Transverse colon (tissue), 4 donors: ENCODE data around the gene OVCH2. TPM values are rescaled to one million over a fixed set of nuclear protein-coding genes. Genes with fewer than 3 reads are reported as not detected.

ENCODE experiments used
- DNase-seq: peaks from one replicate; pipeline ENCODE4 v3.0.0-alpha.2; 2019
- H3K27ac ChIP-seq, 4 donors: fragments of 200-600 bp; sonication (generic); 2 replicates each; pipeline ENCODE4 v1.5.1; 2016 to 2018; ENCODE audit warnings: inconsistent platforms in 4 of 4
- H3K27me3 ChIP-seq: fragments of 200-600 bp; sonication (generic); 2 replicates; pipeline ENCODE4 v1.5.1; 2017; ENCODE audit warnings: inconsistent platforms
- H3K36me3 ChIP-seq, 4 donors: fragments of 200-600 bp; sonication (generic); 2 replicates each; pipeline ENCODE4 v1.5.1; 2017 to 2019; ENCODE audit warnings: inconsistent platforms in 4 of 4
- H3K4me1 ChIP-seq, 4 donors: fragments of 200-600 bp; sonication (generic); 2 replicates each; pipeline ENCODE4 v1.5.1; 2017 to 2020; ENCODE audit warnings: inconsistent platforms in 4 of 4
- H3K4me3 ChIP-seq, 4 donors: fragments of 200-600 bp; sonication (generic); 1 replicate in 1 of 4; 2 replicates in 3 of 4; pipeline versions ENCODE4 v1.5.1 to v1.6.1; 2017 to 2019; ENCODE audit warnings: inconsistent platforms in 4 of 4
- H3K9me3 ChIP-seq, 2 donors: fragments of 200-600 bp; sonication (generic); 2 replicates each; pipeline ENCODE4 v1.5.1; 2017 to 2019; ENCODE audit warnings: inconsistent platforms in 2 of 2
- CTCF ChIP-seq, 5 experiments: fragments of 200-600 bp in 3 of 5; fragments of 450-650 bp in 2 of 5; sonication (generic) in 3 of 5; IDR thresholded peaks; 1 replicate in 2 of 5; 2 replicates in 3 of 5; pipeline ENCODE4 v1.5.1; 2016 to 2017; ENCODE audit warnings: antibody characterized with exemption in 5 of 5, inconsistent platforms in 3 of 5, mild to moderate bottlenecking in 2 of 5, moderate library complexity in 1 of 5
- EP300 ChIP-seq: sonication (generic); formaldehyde crosslinking; IDR thresholded peaks from one replicate; pipeline ENCODE4 v1.6.1; 2017; ENCODE audit warnings: antibody characterized with exemption, low read depth
- POLR2A ChIP-seq: fragments of 450-650 bp; IDR thresholded peaks from one replicate; pipeline ENCODE4 v1.6.1; 2016; ENCODE audit warnings: antibody characterized with exemption, mild to moderate bottlenecking, moderate library complexity
- POLR2AphosphoS5 ChIP-seq, 3 donors: sonication (generic); formaldehyde crosslinking; IDR thresholded peaks; one replicate each; pipeline ENCODE4 v1.6.1; 2016; ENCODE audit warnings: antibody characterized with exemption in 3 of 3
- WGBS, 2 donors: methylation state at CpG; one replicate each; pipeline ENCODE4 v1.1.5; 2018; ENCODE audit warnings: low coverage in 1 of 2; 5-methylcytosine and 5-hydroxymethylcytosine counted together
- in situ Hi-C, 4 donors: fragments of 200-750 bp; cut with MboI; loops; one replicate each; pipeline versions ENCODE4 v1.15.0 to v1.15.1; 2017; ENCODE audit warnings: low sequenced_read_pairs in 3 of 4, low pct_ligation_motif_present in 1 of 4, low pct_unique_long_range_greater_than_20kb in 1 of 4
- intact Hi-C: fragments of 100-400 bp; cut with DNase I; formaldehyde crosslinking; loops from one replicate; pipeline ENCODE4 v1.15.1; 2023; ENCODE audit warnings: low total_unique reads
- total RNA-seq, 4 donors: library from RNA; depleted of rRNA; stranded (reverse); fragments of >200 nt; gene quantifications; one replicate each; pipeline ENCODE4 v1.1.0, GENCODE V29; 2016

Gene OVCH2
- total RNA-seq, 4 donors from 2014 or later, result not detected

GRCh38 chr11:7673724-7674434 lies 32.4 kb downstream of the OVCH2 start:
- Histone ChIP-seq H3K27me3 (peaks cover 15% of the 10 kb centered on the region), H3K9me3 (no peaks in the 10 kb centered on the region), H3K36me3 (no peaks in the 10 kb centered on the region), H3K27ac (peak overlapping the region; percentile 64 to 77 (median 69)), H3K4me3 (peak overlapping the region; percentile 31 to 55 (median 43)), H3K4me1 (peaks cover 0 to 22% (median 17%) of the 10 kb centered on the region in 4 donors)
- in situ Hi-C loops, result loop anchor here in 2 of 4 donors (25.0 kb wide), 1 partner anchor 112 kb away; no protein-coding TSS in a partner anchor
- peak; percentile 76 for DNase-seq
- 0 to 9% methylated on average over 1 to 52 of the region's 72 CpGs for WGBS, 2 donors
- TF ChIP-seq CTCF (IDR thresholded peaks at IDR 0.05) (no peak), EP300 (no peak), POLR2A (no peak), POLR2AphosphoS5 (IDR thresholded peaks at IDR 0.05) (peak in 1 of 3 donors; percentile 19)
- intact Hi-C loops, result no loop called here

- H3K36me3 ChIP-seq, result no peaks in the 10 kb centered on the region
- in situ Hi-C loops (loop anchor here in 2 of 4 donors (25.0 kb wide), 1 partner anchor 111 kb away; no protein-coding TSS in a partner anchor), intact Hi-C loops (no loop called here)
- peaks cover 15% of the 10 kb centered on the region for H3K27me3 ChIP-seq
- DNase-seq, result peak; percentile 81
- peak in 2 of 3 donors; percentile 13 to 51 for TF ChIP-seq POLR2AphosphoS5 (IDR thresholded peaks at IDR 0.05)
- no peak for TF ChIP-seq EP300
- TF ChIP-seq CTCF (IDR thresholded peaks at IDR 0.05), result no peak
- TF ChIP-seq POLR2A, result peak; percentile 27
- WGBS, 2 donors, result 11% methylated on average over 37 of the region's 40 CpGs; no CpG with 5 or more reads in 1 of the 2 donors
- H3K9me3 ChIP-seq, result no peaks in the 10 kb centered on the region
- peak within 1 kb of the TSS; percentile 31 to 55 (median 43) for H3K4me3 ChIP-seq
- H3K27ac ChIP-seq, result peak within 1 kb of the TSS; percentile 64 to 77 (median 69)
- H3K4me1 ChIP-seq, result peaks cover 0 to 22% (median 17%) of the 10 kb centered on the region in 4 donors
Observed at GRCh38 chr11:7672960-7673723, 33.1 kb downstream of the OVCH2 start, which contains the start of gene CYB5R2. TSS of gene CYB5R2 (minus strand) at chr11:7673500. CDS start at chr11:7672825, 675 bp downstream.

GRCh38 chr11:7672276-7672959 lies 33.9 kb downstream of the OVCH2 start:
- in situ Hi-C loops (loop anchor here in 2 of 4 donors (25.0 kb wide), 1 partner anchor 110 kb away; no protein-coding TSS in a partner anchor), intact Hi-C loops (no loop called here)
- 86 to 89% methylated on average over 5 to 14 of the region's 16 CpGs for WGBS, 2 donors
- Histone ChIP-seq H3K27ac (peak overlapping the region in 1 of 4 donors; percentile 73), H3K4me3 (peak overlapping the region in 1 of 4 donors; percentile 55), H3K27me3 (peaks cover 15% of the 10 kb centered on the region), H3K36me3 (no peaks in the 10 kb centered on the region), H3K9me3 (no peaks in the 10 kb centered on the region), H3K4me1 (peaks cover 0 to 21% (median 14%) of the 10 kb centered on the region in 4 donors)
- DNase-seq, result no peak
- no peak for TF ChIP-seq CTCF (IDR thresholded peaks at IDR 0.05)
- TF ChIP-seq EP300, result no peak
- TF ChIP-seq POLR2AphosphoS5 (IDR thresholded peaks at IDR 0.05), result no peak
- TF ChIP-seq POLR2A, result no peak
